ENCODE data around the gene KIZ.
"Not testable (repeated sequence)": the region's sequence is repeated elsewhere in the genome, so short reads cannot be mapped to it uniquely, and the experiment has no call there.

KIZ gene

GRCh38 chr20:21154692-21155091 is 28.8 kb downstream of the KIZ start:
- H3K4me1 ChIP-seq (ENCODE audit: control insufficient read depth in 2 of 2, insufficient read depth in 2 of 2, low read length in 2 of 2), result no peaks in the 10 kb centered on the region
- no peak overlapping the region for H3K27ac ChIP-seq (ENCODE audit: low read depth in 2 of 2, low read length in 2 of 2)
- no peak overlapping the region for H3K4me3 ChIP-seq (ENCODE audit: low read length in 2 of 2)
- no peaks in the 10 kb centered on the region for H3K36me3 ChIP-seq (ENCODE audit: control insufficient read depth in 2 of 2, insufficient read depth in 2 of 2, low read length in 2 of 2)
- no peak overlapping the region for H3K9ac ChIP-seq (ENCODE audit: low read depth in 1 of 2, low read length in 2 of 2)
- no peaks in the 10 kb centered on the region for H3K27me3 ChIP-seq (ENCODE audit: control insufficient read depth in 2 of 2, insufficient read depth in 2 of 2, low read length in 2 of 2)
- H3K9me3 ChIP-seq (ENCODE audit: control insufficient read depth in 2 of 2, low read length in 2 of 2), result no peaks in the 10 kb centered on the region

DNA sequence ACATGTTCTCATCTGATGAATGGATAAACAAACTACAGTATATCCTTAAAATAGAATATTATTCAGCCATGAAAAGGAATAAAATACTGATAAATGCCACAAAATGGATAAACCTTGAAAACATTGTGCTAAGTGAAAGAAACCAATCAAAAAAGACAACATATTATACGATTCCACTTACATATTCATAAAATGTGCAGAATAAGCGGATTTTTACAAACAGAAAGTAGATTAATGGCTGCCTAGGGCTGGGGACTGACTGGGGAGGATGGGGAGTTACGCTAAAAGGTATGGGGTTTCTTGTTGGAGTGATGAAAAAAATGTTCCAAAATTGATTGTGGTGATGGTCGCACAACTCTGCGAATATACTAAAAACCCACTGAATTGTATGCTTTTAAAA is 29.4 kb downstream of the KIZ start:
- H3K36me3 ChIP-seq (ENCODE audit: control insufficient read depth in 2 of 2, insufficient read depth in 2 of 2, low read length in 2 of 2), result no peaks in the 10 kb centered on the region
- H3K9me3 ChIP-seq (ENCODE audit: control insufficient read depth in 2 of 2, low read length in 2 of 2), result no peaks in the 10 kb centered on the region
- no peak overlapping the region for H3K4me3 ChIP-seq (ENCODE audit: low read length in 2 of 2)
- H3K27ac ChIP-seq (ENCODE audit: low read depth in 2 of 2, low read length in 2 of 2), result no peak overlapping the region
- no peaks in the 10 kb centered on the region for H3K4me1 ChIP-seq (ENCODE audit: control insufficient read depth in 2 of 2, insufficient read depth in 2 of 2, low read length in 2 of 2)
- no peaks in the 10 kb centered on the region for H3K27me3 ChIP-seq (ENCODE audit: control insufficient read depth in 2 of 2, insufficient read depth in 2 of 2, low read length in 2 of 2)
- no peak overlapping the region for H3K9ac ChIP-seq (ENCODE audit: low read depth in 1 of 2, low read length in 2 of 2)

DNA sequence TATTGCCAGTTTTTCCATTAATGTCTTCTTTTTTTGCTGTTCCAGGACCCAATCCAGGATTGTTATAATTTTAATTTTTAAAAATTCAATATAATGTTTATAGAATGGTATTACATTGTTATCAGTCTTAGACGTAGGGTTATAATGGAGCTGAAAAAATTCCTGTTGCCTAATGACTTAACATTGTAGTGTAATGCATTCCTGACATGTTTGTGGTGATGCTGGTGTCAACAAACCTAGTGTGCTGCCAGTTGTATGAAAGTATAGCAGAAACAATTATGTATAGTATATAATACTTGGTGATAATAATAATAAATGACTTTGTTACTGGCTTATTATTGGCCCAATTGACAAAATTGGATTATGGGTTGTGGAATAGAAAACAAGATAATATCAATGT is 30.4 kb downstream of the KIZ start:
- H3K27me3 ChIP-seq (ENCODE audit: control insufficient read depth in 2 of 2, insufficient read depth in 2 of 2, low read length in 2 of 2), result no peaks in the 10 kb centered on the region
- H3K9ac ChIP-seq (ENCODE audit: low read depth in 1 of 2, low read length in 2 of 2), result no peak overlapping the region
- no peaks in the 10 kb centered on the region for H3K4me1 ChIP-seq (ENCODE audit: control insufficient read depth in 2 of 2, insufficient read depth in 2 of 2, low read length in 2 of 2)
- no peak overlapping the region for H3K27ac ChIP-seq (ENCODE audit: low read depth in 2 of 2, low read length in 2 of 2)
- H3K9me3 ChIP-seq (ENCODE audit: control insufficient read depth in 2 of 2, low read length in 2 of 2), result no peaks in the 10 kb centered on the region
- H3K36me3 ChIP-seq (ENCODE audit: control insufficient read depth in 2 of 2, insufficient read depth in 2 of 2, low read length in 2 of 2), result no peaks in the 10 kb centered on the region
- no peak overlapping the region for H3K4me3 ChIP-seq (ENCODE audit: low read length in 2 of 2)

DNA sequence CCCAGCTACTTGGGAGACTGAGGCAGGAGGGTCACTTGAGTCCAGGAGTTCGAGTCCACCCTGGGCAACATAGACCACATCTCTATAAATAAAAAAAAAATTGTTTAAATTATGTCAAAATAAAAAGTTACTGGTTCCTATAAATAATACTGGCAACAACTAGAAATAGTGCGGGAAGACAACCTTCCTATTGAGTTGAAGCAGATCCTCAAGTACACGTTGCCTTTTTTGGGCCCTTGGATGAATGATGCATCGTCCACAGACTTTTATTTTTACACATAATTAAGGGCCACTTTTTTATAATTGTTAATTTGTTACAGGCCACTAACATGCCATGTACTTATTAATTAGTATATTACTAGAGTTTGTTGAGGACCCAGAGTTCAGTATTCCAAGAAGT is 31.1 kb downstream of the KIZ start:
- H3K36me3 ChIP-seq (ENCODE audit: control insufficient read depth in 2 of 2, insufficient read depth in 2 of 2, low read length in 2 of 2), result peaks cover under 1 to 3% of the 10 kb centered on the region in 2 donors
- H3K27me3 ChIP-seq (ENCODE audit: control insufficient read depth in 2 of 2, insufficient read depth in 2 of 2, low read length in 2 of 2), result no peaks in the 10 kb centered on the region
- no peaks in the 10 kb centered on the region for H3K9me3 ChIP-seq (ENCODE audit: control insufficient read depth in 2 of 2, low read length in 2 of 2)
- no peak overlapping the region for H3K27ac ChIP-seq (ENCODE audit: low read depth in 2 of 2, low read length in 2 of 2)
- H3K9ac ChIP-seq (ENCODE audit: low read depth in 1 of 2, low read length in 2 of 2), result no peak overlapping the region
- H3K4me3 ChIP-seq (ENCODE audit: low read length in 2 of 2), result no peak overlapping the region
- no peaks in the 10 kb centered on the region for H3K4me1 ChIP-seq (ENCODE audit: control insufficient read depth in 2 of 2, insufficient read depth in 2 of 2, low read length in 2 of 2)

GRCh38 chr20:21159658-21160380 is 33.9 kb downstream of the KIZ start:
- no peaks in the 10 kb centered on the region for H3K4me1 ChIP-seq (ENCODE audit: control insufficient read depth in 2 of 2, insufficient read depth in 2 of 2, low read length in 2 of 2)
- peaks cover 5 to 10% of the 10 kb centered on the region in 2 donors for H3K36me3 ChIP-seq (ENCODE audit: control insufficient read depth in 2 of 2, insufficient read depth in 2 of 2, low read length in 2 of 2)
- H3K27me3 ChIP-seq (ENCODE audit: control insufficient read depth in 2 of 2, insufficient read depth in 2 of 2, low read length in 2 of 2), result no peaks in the 10 kb centered on the region
- no peak overlapping the region for H3K9ac ChIP-seq (ENCODE audit: low read depth in 1 of 2, low read length in 2 of 2)
- H3K9me3 ChIP-seq (ENCODE audit: control insufficient read depth in 2 of 2, low read length in 2 of 2), result no peaks in the 10 kb centered on the region
- no peak overlapping the region for H3K4me3 ChIP-seq (ENCODE audit: low read length in 2 of 2)
- peak overlapping the region in 1 of 2 donors; percentile 12 for H3K27ac ChIP-seq (ENCODE audit: low read depth in 2 of 2, low read length in 2 of 2)

DNA sequence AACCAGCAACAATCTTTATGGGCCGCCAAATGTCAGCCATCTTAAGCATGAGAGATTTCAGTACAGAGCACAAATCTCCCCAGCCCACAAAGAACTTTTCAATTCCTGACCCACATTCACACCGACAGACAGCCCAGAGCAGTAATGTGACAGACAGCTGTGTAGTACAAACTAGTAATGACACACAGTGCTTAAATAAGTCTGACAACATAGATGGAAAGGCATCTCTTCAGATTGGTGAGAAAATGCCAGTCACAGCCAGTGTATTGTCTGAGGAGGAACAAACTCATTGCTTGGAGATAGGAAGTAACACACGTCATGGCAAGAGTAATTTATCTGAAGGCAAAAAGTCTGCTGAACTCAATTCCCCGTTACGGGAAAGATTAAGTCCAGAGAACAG is 36.0 kb downstream of the KIZ start:
- peaks cover 5 to 10% of the 10 kb centered on the region in 2 donors for H3K36me3 ChIP-seq (ENCODE audit: control insufficient read depth in 2 of 2, insufficient read depth in 2 of 2, low read length in 2 of 2)
- no peak overlapping the region for H3K27ac ChIP-seq (ENCODE audit: low read depth in 2 of 2, low read length in 2 of 2)
- no peak overlapping the region for H3K4me3 ChIP-seq (ENCODE audit: low read length in 2 of 2)
- no peak overlapping the region for H3K9ac ChIP-seq (ENCODE audit: low read depth in 1 of 2, low read length in 2 of 2)
- H3K9me3 ChIP-seq (ENCODE audit: control insufficient read depth in 2 of 2, low read length in 2 of 2), result no peaks in the 10 kb centered on the region
- H3K4me1 ChIP-seq (ENCODE audit: control insufficient read depth in 2 of 2, insufficient read depth in 2 of 2, low read length in 2 of 2), result no peaks in the 10 kb centered on the region
- H3K27me3 ChIP-seq (ENCODE audit: control insufficient read depth in 2 of 2, insufficient read depth in 2 of 2, low read length in 2 of 2), result no peaks in the 10 kb centered on the region

- no peaks in the 10 kb centered on the region for H3K27me3 ChIP-seq (ENCODE audit: control insufficient read depth in 2 of 2, insufficient read depth in 2 of 2, low read length in 2 of 2)
- H3K27ac ChIP-seq (ENCODE audit: low read depth in 2 of 2, low read length in 2 of 2), result no peak overlapping the region
- no peak overlapping the region for H3K4me3 ChIP-seq (ENCODE audit: low read length in 2 of 2)
- H3K4me1 ChIP-seq (ENCODE audit: control insufficient read depth in 2 of 2, insufficient read depth in 2 of 2, low read length in 2 of 2), result no peaks in the 10 kb centered on the region
- no peaks in the 10 kb centered on the region for H3K9me3 ChIP-seq (ENCODE audit: control insufficient read depth in 2 of 2, low read length in 2 of 2)
- no peak overlapping the region for H3K9ac ChIP-seq (ENCODE audit: low read depth in 1 of 2, low read length in 2 of 2)
- peaks cover 5 to 10% of the 10 kb centered on the region in 2 donors for H3K36me3 ChIP-seq (ENCODE audit: control insufficient read depth in 2 of 2, insufficient read depth in 2 of 2, low read length in 2 of 2)
Observed at GRCh38 chr20:21162631-21163030, 36.7 kb downstream of the KIZ start.

DNA sequence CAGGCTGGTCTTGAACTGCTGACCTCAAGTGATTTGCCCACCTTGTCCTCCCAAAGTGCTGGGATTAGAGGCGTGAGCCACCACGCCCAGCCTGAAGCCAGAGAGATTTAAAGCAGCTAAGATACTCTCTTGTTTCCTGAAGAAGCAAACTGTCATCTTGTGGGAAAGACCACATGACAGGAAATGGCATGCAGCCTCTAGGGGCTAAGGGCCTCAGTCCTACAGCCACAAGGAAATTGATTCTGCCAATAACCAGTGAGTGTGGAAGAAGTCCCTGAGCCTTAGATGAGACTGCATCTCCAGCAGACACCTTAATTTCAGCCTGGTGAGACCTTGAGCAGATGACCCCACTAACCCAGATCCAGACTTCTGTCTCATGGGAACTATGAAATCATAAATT is 40.9 kb downstream of the KIZ start:
- no peaks in the 10 kb centered on the region for H3K27me3 ChIP-seq (ENCODE audit: control insufficient read depth in 2 of 2, insufficient read depth in 2 of 2, low read length in 2 of 2)
- no peak overlapping the region for H3K4me3 ChIP-seq (ENCODE audit: low read length in 2 of 2)
- no peaks in the 10 kb centered on the region for H3K9me3 ChIP-seq (ENCODE audit: control insufficient read depth in 2 of 2, low read length in 2 of 2)
- no peak overlapping the region for H3K9ac ChIP-seq (ENCODE audit: low read depth in 1 of 2, low read length in 2 of 2)
- H3K27ac ChIP-seq (ENCODE audit: low read depth in 2 of 2, low read length in 2 of 2), result no peak overlapping the region
- H3K36me3 ChIP-seq (ENCODE audit: control insufficient read depth in 2 of 2, insufficient read depth in 2 of 2, low read length in 2 of 2), result peaks cover 6 to 9% of the 10 kb centered on the region in 2 donors
- H3K4me1 ChIP-seq (ENCODE audit: control insufficient read depth in 2 of 2, insufficient read depth in 2 of 2, low read length in 2 of 2), result no peaks in the 10 kb centered on the region

GRCh38 chr20:21167261-21167660 is 41.4 kb downstream of the KIZ start:
- peaks cover 4% of the 10 kb centered on the region in 2 donors for H3K36me3 ChIP-seq (ENCODE audit: control insufficient read depth in 2 of 2, insufficient read depth in 2 of 2, low read length in 2 of 2)
- no peak overlapping the region for H3K4me3 ChIP-seq (ENCODE audit: low read length in 2 of 2)
- H3K27ac ChIP-seq (ENCODE audit: low read depth in 2 of 2, low read length in 2 of 2), result no peak overlapping the region
- no peaks in the 10 kb centered on the region for H3K27me3 ChIP-seq (ENCODE audit: control insufficient read depth in 2 of 2, insufficient read depth in 2 of 2, low read length in 2 of 2)
- no peaks in the 10 kb centered on the region for H3K4me1 ChIP-seq (ENCODE audit: control insufficient read depth in 2 of 2, insufficient read depth in 2 of 2, low read length in 2 of 2)
- no peak overlapping the region for H3K9ac ChIP-seq (ENCODE audit: low read depth in 1 of 2, low read length in 2 of 2)
- no peaks in the 10 kb centered on the region for H3K9me3 ChIP-seq (ENCODE audit: control insufficient read depth in 2 of 2, low read length in 2 of 2)

- H3K4me1 ChIP-seq (ENCODE audit: control insufficient read depth in 2 of 2, insufficient read depth in 2 of 2, low read length in 2 of 2); H3K36me3 ChIP-seq (ENCODE audit: control insufficient read depth in 2 of 2, insufficient read depth in 2 of 2, low read length in 2 of 2); H3K4me3 ChIP-seq (ENCODE audit: low read length in 2 of 2); H3K27ac ChIP-seq (ENCODE audit: low read depth in 2 of 2, low read length in 2 of 2); H3K27me3 ChIP-seq (ENCODE audit: control insufficient read depth in 2 of 2, insufficient read depth in 2 of 2, low read length in 2 of 2); H3K9ac ChIP-seq (ENCODE audit: low read depth in 1 of 2, low read length in 2 of 2); H3K9me3 ChIP-seq (ENCODE audit: control insufficient read depth in 2 of 2, low read length in 2 of 2): not testable (repeated sequence)
Observed at GRCh38 chr20:21168061-21168460, 42.2 kb downstream of the KIZ start.

Data from mucosa of rectum (tissue), 2 donors.